IMR-90 (cell line): ENCODE data around the gene MTLN. TPM values are rescaled to one million over a fixed set of nuclear protein-coding genes. Genes with fewer than 3 reads are reported as not detected.

Experiments used
- ATAC-seq: fragments of 200-7000 bp; cut with Tn5 transposase; 2 replicates; pipeline ENCODE4 v1.9.1; 2020; ENCODE audit warnings: low read depth, mild to moderate bottlenecking, moderate library complexity
- BruUV-seq: library from RNA; stranded (reverse); fragments of 400-500 nt; replicated peaks from 2 replicates; lab custom pipeline; 2021; lab: Mats Ljungman, UMichigan
- CTCF ChIA-PET: fragments of 300-600 bp; formaldehyde crosslinking; extraction: SDS; loops from one replicate; lab custom pipeline; 2021; ENCODE audit warnings: antibody characterized with exemption; lab: Yijun Ruan, JAX
- POLR2A ChIA-PET: fragments of 300-600 bp; sonication (Branson Sonifier 250); formaldehyde crosslinking; loops from one replicate; lab custom pipeline; 2022; ENCODE audit warnings: antibody characterized with exemption; ENCODE audit not compliant: unreplicated experiment; lab: Charles Lee
- DNase-seq: peaks from one replicate; pipeline ENCODE4 v3.0.0; 2013
- H2AFZ ChIP-seq: replicated peaks from 2 replicates; pipeline ENCODE3; 2013; ENCODE audit warnings: low read length, mild to moderate bottlenecking; ENCODE audit not compliant: poor library complexity
- H2AK5ac ChIP-seq: 2 replicates; pipeline ENCODE4 v1.6.1; 2013; ENCODE audit warnings: low read depth, low read length, inconsistent platforms
- H2AK9ac ChIP-seq: replicated peaks from 2 replicates; pipeline ENCODE3; 2013; ENCODE audit warnings: mild to moderate bottlenecking, low read depth, low read length, moderate library complexity; ENCODE audit not compliant: poor library complexity
- H2BK120ac ChIP-seq: 2 replicates; pipeline ENCODE4 v1.6.1; 2013; ENCODE audit warnings: low read depth, low read length, inconsistent platforms
- H2BK15ac ChIP-seq: 3 replicates; pipeline ENCODE4 v1.6.1; 2013; ENCODE audit warnings: low read depth, low read length, inconsistent platforms
- H2BK20ac ChIP-seq: 2 replicates; pipeline ENCODE4 v1.6.1; 2013; ENCODE audit warnings: low read depth, mild to moderate bottlenecking, inconsistent platforms, low read length, moderate library complexity
- H2BK5ac ChIP-seq: 2 replicates; pipeline ENCODE4 v1.6.1; 2013; ENCODE audit warnings: mild to moderate bottlenecking, low read depth, low read length, inconsistent platforms; ENCODE audit not compliant: poor library complexity, severe bottlenecking
- H3K14ac ChIP-seq: replicated peaks from 2 replicates; pipeline ENCODE4 v1.6.1; 2013; ENCODE audit warnings: low read depth, low read length, inconsistent platforms
- H3K18ac ChIP-seq: 2 replicates; pipeline ENCODE4 v1.6.1; 2013; ENCODE audit warnings: low read depth, low read length, control low read depth
- H3K23ac ChIP-seq: 2 replicates; pipeline ENCODE4 v1.6.1; 2013; ENCODE audit warnings: low read depth, low read length, inconsistent platforms
- H3K27ac ChIP-seq: 2 replicates; pipeline ENCODE4 v1.5.1; 2013; ENCODE audit warnings: mild to moderate bottlenecking, control low read depth, low read length; ENCODE audit not compliant: insufficient read depth
- H3K27me3 ChIP-seq: 2 replicates; pipeline ENCODE4 v1.6.1; 2013; ENCODE audit warnings: low read length; ENCODE audit not compliant: control insufficient read depth, insufficient read depth
- H3K36me3 ChIP-seq: 2 replicates; pipeline ENCODE4 v1.6.1; 2013; ENCODE audit warnings: low read length, mixed read lengths; ENCODE audit not compliant: control insufficient read depth, insufficient read depth
- H3K4ac ChIP-seq: 2 replicates; pipeline ENCODE4 v1.6.1; 2013; ENCODE audit warnings: low read depth, low read length, inconsistent platforms
- H3K4me1 ChIP-seq: 2 replicates; pipeline ENCODE4 v1.6.1; 2013; ENCODE audit warnings: low read length, mixed read lengths; ENCODE audit not compliant: control insufficient read depth, insufficient read depth
- H3K4me2 ChIP-seq: 2 replicates; pipeline ENCODE4 v1.6.1; 2013; ENCODE audit warnings: low read depth, mild to moderate bottlenecking, control low read depth, low read length, moderate library complexity
- H3K4me3 ChIP-seq: 2 replicates; pipeline ENCODE4 v1.5.1; 2013; ENCODE audit warnings: low read depth, mild to moderate bottlenecking, control low read depth, low read length, moderate library complexity; ENCODE audit not compliant: insufficient read depth
- H3K56ac ChIP-seq: 2 replicates; pipeline ENCODE4 v1.6.1; 2013; ENCODE audit warnings: low read length, inconsistent platforms; ENCODE audit not compliant: insufficient read depth; ENCODE audit errors: extremely low read depth
- H3K79me1 ChIP-seq, 2 experiments: 2 replicates each; pipeline ENCODE4 v1.6.1; 2013; ENCODE audit warnings: low read length in 2 of 2, inconsistent platforms in 1 of 2, low read depth in 1 of 2
- H3K9ac ChIP-seq: 2 replicates; pipeline ENCODE4 v1.6.1; 2013; ENCODE audit warnings: low read depth, low read length, control low read depth
- H3K9me1 ChIP-seq: 2 replicates; pipeline ENCODE4 v1.6.1; 2013; ENCODE audit warnings: low read length, inconsistent platforms; ENCODE audit not compliant: insufficient read depth
- H3K9me3 ChIP-seq: 2 replicates; pipeline ENCODE4 v1.6.1; 2013; ENCODE audit warnings: low read length; ENCODE audit not compliant: control insufficient read depth, insufficient read depth
- H4K20me1 ChIP-seq: 2 replicates; pipeline ENCODE4 v1.6.1; 2013; ENCODE audit warnings: low read length, inconsistent platforms; ENCODE audit not compliant: insufficient read depth
- H4K5ac ChIP-seq: 2 replicates; pipeline ENCODE4 v1.6.1; 2013; ENCODE audit warnings: mild to moderate bottlenecking, low read depth, low read length, control low read depth
- H4K8ac ChIP-seq, 2 experiments: 2 replicates each; pipeline ENCODE4 v1.6.1; 2013; ENCODE audit warnings: low read depth in 2 of 2, low read length in 2 of 2, control low read depth in 1 of 2, inconsistent platforms in 1 of 2
- H4K91ac ChIP-seq: 2 replicates; pipeline ENCODE4 v1.6.1; 2013; ENCODE audit warnings: low read depth, low read length, inconsistent platforms; ENCODE audit not compliant: insufficient read depth
- BHLHE40 ChIP-seq: fragments of 150-350 bp; IDR thresholded peaks from 2 replicates; pipeline ENCODE4 v1.6.1; 2016; ENCODE audit warnings: mild to moderate bottlenecking, low read depth, low read length
- CEBPB ChIP-seq: IDR thresholded peaks from 2 replicates; pipeline ENCODE4 v1.6.1; 2012; ENCODE audit warnings: low read depth, low read length, improper control_type of control experiment
- ELK1 ChIP-seq: fragments of 150-350 bp; IDR thresholded peaks from 2 replicates; pipeline ENCODE4 v1.6.1; 2016; ENCODE audit warnings: low read depth, mild to moderate bottlenecking, low read length, moderate library complexity, borderline replicate concordance
- FOS ChIP-seq: fragments of 150-350 bp; IDR thresholded peaks from 2 replicates; pipeline ENCODE4 v1.6.1; 2016; ENCODE audit warnings: low read depth, low read length
- MAZ ChIP-seq: IDR thresholded peaks from 2 replicates; pipeline ENCODE4 v1.6.1; 2012; ENCODE audit warnings: low read depth, mild to moderate bottlenecking, low read length, improper control_type of control experiment, moderate library complexity, borderline replicate concordance
- MXI1 ChIP-seq: IDR thresholded peaks from 2 replicates; pipeline ENCODE4 v1.6.1; 2012; ENCODE audit warnings: low read depth, mild to moderate bottlenecking, low read length, moderate library complexity, borderline replicate concordance
- NFE2L2 ChIP-seq: fragments of 150-350 bp; IDR thresholded peaks from 2 replicates; pipeline ENCODE4 v1.6.1; 2016; ENCODE audit warnings: low read depth, mild to moderate bottlenecking, low read length
- POLR2A ChIP-seq: IDR thresholded peaks from 2 replicates; pipeline ENCODE4 v1.6.1; 2012; ENCODE audit warnings: mild to moderate bottlenecking, low read depth, low read length
- RCOR1 ChIP-seq: IDR thresholded peaks from 2 replicates; pipeline ENCODE4 v1.6.1; 2012; ENCODE audit warnings: mild to moderate bottlenecking, low read length, improper control_type of control experiment; ENCODE audit not compliant: insufficient replicate concordance
- RFX5 ChIP-seq: IDR thresholded peaks from 2 replicates; pipeline ENCODE4 v1.8.0; 2012; ENCODE audit warnings: low read depth, mild to moderate bottlenecking, low read length, moderate library complexity
- USF2 ChIP-seq: fragments of 150-350 bp; IDR thresholded peaks from 2 replicates; pipeline ENCODE4 v1.6.1; 2017; ENCODE audit warnings: mild to moderate bottlenecking, antibody characterized with exemption, low read length, low read depth
- WGBS, 2 experiments: methylation state at CpG; one replicate each; pipeline versions ENCODE4 v1.1.5 to v1.1.7; 2013; ENCODE audit warnings: missing lambda C conversion rate in 2 of 2; ENCODE audit not compliant: insufficient read length in 1 of 2; ENCODE audit errors: extremely low coverage in 2 of 2; 5-methylcytosine and 5-hydroxymethylcytosine counted together
- dilution Hi-C: fragments of 300-500 bp; cut with HindIII; formaldehyde crosslinking; loops from one replicate; pipeline ENCODE4 v1.14.3; 2018; ENCODE audit warnings: low sequenced_read_pairs; ENCODE audit not compliant: unreplicated experiment
- in situ Hi-C: fragments of 300-500 bp; cut with MboI; formaldehyde crosslinking; loops from 3 replicates; pipeline ENCODE4 v1.14.3; 2019; ENCODE audit warnings: low sequenced_read_pairs, inconsistent platforms, mixed read lengths
- intact Hi-C: fragments of 100-400 bp; cut with micrococcal nuclease; formaldehyde crosslinking; loops from 2 replicates; pipeline ENCODE4 v1.10.0; 2022
- polyA plus RNA-seq, 3 experiments: library from polyadenylated mRNA; depleted of rRNA; stranded (reverse); fragments of >200 nt; gene quantifications; 2 replicates each; pipeline ENCODE4 v1.2.3, GENCODE V29; 2012; ENCODE audit warnings: low replicate concordance in 1 of 3
- total RNA-seq: library from RNA; depleted of rRNA; stranded (reverse); fragments of >200 nt; gene quantifications from 2 replicates; pipeline ENCODE4 v1.2.3, GENCODE V29; 2012
- TF ChIP-seq, protein P1 (sequence below): conservative IDR thresholded peaks from 2 replicates; pipeline ENCODE4 v1.5.1; 2012; ENCODE audit warnings: mild to moderate bottlenecking, low read depth, low read length, improper control_type of control experiment

Gene MTLN
- total and polyA plus RNA-seq, 2 of the 4 experiments (the other 2 are of a cell fraction) = 13.5 to 14.5 TPM

DNA sequence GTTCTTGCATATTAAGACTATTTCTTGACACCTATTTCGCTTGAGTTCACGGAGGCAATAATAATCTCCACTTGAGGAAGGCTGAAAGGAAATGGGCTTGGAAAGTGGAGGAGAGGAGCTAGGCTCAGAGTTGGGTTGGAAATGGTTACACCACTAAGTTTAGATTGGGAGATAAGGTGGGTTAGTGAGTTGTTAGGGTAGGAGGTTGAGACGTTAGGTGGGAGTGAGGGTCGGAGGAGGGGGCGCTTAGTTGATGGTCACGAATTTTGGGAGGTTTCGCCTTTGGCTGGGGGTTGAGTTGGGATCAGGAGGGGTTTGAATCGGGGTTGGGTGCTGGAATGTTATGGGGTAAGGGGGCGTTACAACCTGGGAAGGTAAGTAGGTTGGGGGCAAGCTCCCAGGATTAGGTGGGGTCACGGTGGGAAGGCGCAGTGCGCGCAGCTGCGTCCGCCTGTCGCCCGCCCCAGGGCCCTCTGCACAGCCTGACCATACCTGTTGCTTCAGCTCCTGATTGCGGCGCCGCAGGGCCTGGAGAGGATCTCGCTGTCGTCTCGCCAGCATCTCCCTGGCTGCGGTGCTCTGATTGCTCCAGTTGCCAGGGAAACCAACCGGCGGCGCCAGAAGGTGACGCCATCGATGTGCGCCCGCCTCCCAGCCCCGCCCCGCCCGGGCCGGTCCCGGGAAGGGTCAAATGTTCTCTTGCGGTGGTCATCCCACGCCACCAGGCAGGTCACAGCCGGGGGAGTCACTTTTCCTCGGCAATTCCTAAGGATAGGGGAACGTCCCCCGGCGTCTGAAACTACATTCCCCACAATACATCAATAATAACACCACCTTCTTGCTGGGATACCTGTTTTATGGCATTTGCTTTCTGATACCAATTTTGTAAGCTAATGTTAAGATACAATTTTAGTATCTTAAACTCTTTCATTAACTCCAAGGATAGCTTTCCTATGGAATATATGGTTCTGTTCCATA is 7.7 kb downstream of the MTLN start, which contains the start of gene NPHP1:
TSS of gene NPHP1 (minus strand) at position 606 of the 978 bp plus-strand sequence. CDS start at position 561, 45 bp downstream.
- Histone ChIP-seq H2BK15ac (no peak within 1 kb of the TSS), H3K4me2 (peak within 1 kb of the TSS; percentile 95), H3K4me1 (0 out of 2 replicates have a peak, but pooled peaks cover 2% of the 10 kb centered on the region), H3K9ac (peak within 1 kb of the TSS; percentile 87), H3K4ac (peak within 1 kb of the TSS; percentile 39; the same call in 1 of the 2 replicates), H3K27me3 (no peaks in the 10 kb centered on the region), H2AK9ac (peak within 1 kb of the TSS; percentile 62), H3K56ac (no peak within 1 kb of the TSS), H3K27ac (peak within 1 kb of the TSS; percentile 46; the same call in 1 of the 2 replicates), H2AK5ac (no peak within 1 kb of the TSS), H3K79me1 (peaks cover 0 to 8% of the 10 kb centered on the region in 2 experiments; a peak in 1 of 4 replicates), H3K9me3 (no peaks in the 10 kb centered on the region), H2AFZ (peak within 1 kb of the TSS; percentile 100), H3K18ac (no peak within 1 kb of the TSS), H3K4me3 (peak within 1 kb of the TSS; percentile 88), H2BK20ac (no peak within 1 kb of the TSS), H3K14ac (peak within 1 kb of the TSS; percentile 79), H4K91ac (peak within 1 kb of the TSS; percentile 61; the same call in 1 of the 2 replicates), H2BK5ac (no peak within 1 kb of the TSS), H3K36me3 (no peaks in the 10 kb centered on the region), H4K5ac (peak within 1 kb of the TSS; percentile 74), H3K9me1 (peaks cover 7% of the 10 kb centered on the region), H2BK120ac (no peak within 1 kb of the TSS), H3K23ac (peak within 1 kb of the TSS; percentile 26; the same call in 1 of the 2 replicates), H4K20me1 (no peaks in the 10 kb centered on the region), H4K8ac (peak within 1 kb of the TSS; percentile 94 to 100)
- peak; percentile 97 for ATAC-seq
- peak; percentile 75 for DNase-seq
- dilution Hi-C loops = no loop called here
- WGBS, 2 experiments = 0 to 100% methylated on average over 2 to 11 of the region's 43 CpGs
- ChIA-PET CTCF (no interaction called here), POLR2A (interaction anchor here (0.7 kb wide), 1 partner anchor 38 kb away, joined by 3 read pairs; no protein-coding TSS in a partner anchor)
- intact Hi-C loops = no loop called here
- BruUV-seq = no TSS peak
- in situ Hi-C loops = no loop called here
- TF ChIP-seq CEBPB (peak; percentile 52), MXI1 (peak; percentile 77), ELK1 (no peak), FOS (no peak; the same call in 1 of the 2 replicates), RCOR1 (peak; percentile 47), MAZ (peak; percentile 97), BHLHE40 (0 out of 2 replicates have a peak, but pooled peaks have one; percentile 7), USF2 (no peak), POLR2A (peak; percentile 49; the same call in 1 of the 2 replicates), RFX5 (no peak), NFE2L2 (no peak)
- TF ChIP-seq, protein P1, sequence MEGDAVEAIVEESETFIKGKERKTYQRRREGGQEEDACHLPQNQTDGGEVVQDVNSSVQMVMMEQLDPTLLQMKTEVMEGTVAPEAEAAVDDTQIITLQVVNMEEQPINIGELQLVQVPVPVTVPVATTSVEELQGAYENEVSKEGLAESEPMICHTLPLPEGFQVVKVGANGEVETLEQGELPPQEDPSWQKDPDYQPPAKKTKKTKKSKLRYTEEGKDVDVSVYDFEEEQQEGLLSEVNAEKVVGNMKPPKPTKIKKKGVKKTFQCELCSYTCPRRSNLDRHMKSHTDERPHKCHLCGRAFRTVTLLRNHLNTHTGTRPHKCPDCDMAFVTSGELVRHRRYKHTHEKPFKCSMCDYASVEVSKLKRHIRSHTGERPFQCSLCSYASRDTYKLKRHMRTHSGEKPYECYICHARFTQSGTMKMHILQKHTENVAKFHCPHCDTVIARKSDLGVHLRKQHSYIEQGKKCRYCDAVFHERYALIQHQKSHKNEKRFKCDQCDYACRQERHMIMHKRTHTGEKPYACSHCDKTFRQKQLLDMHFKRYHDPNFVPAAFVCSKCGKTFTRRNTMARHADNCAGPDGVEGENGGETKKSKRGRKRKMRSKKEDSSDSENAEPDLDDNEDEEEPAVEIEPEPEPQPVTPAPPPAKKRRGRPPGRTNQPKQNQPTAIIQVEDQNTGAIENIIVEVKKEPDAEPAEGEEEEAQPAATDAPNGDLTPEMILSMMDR = no peak
